Measurements from ENCODE around the gene GNB1.

Gene GNB1

DNA sequence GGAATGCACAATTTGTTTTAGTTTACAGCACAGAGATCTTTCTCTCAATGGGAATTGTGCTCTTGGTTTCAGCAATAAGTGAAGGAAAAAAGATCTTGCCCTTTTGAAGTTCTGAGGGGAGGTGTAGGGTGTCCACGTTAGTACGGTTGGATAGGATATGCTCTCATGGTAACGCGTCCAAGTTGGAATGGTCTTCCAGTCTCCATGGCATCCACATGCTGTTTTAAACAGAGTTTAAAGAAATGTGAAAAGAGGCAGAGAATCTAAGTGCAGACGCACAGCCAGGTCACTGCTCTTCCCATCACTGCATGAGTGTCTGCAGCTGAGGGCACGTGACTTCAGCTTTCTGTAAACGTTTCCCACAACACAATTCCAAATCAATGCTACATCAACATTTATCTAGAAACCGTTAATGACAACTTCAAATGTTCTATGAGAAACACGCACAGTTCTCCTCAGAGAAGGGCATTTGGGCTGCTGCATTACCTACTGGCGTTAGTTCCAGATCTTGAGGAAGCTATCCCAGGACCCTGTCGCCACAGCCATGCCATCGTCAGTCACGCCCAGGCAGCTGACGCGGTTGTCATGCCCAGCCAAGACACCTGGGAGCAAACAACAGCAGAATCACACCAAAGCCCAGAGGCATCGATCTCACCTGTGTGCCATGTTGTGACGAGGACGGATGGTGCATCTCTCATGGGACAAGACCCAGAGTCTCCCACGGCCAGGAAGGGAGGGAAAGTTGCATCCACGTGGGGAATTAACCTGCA lies 103.9 kb downstream of the GNB1 start:
- no peak for DNase-seq (ENCODE audit: low read depth in 1 of 2, low spot score in 1 of 2)

DNA sequence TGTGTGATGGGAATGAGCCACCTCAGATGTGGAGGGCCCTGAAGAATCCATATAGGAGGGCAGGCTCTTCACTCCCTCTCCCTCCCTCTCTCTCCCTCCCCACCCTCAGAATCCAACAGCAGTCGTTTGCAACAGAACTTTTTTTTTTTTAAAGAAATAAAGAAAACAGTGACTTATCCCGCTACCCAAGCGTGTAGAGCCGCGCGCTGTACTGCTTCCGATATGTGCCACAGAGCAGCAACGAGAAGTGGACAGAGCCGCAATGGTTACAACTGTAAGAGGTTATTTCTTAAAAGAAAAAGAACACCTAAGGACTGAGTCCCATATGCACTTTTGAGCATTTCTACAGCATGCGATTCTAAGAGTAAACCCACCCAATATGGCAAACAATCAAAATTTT lies 105.2 kb downstream of the GNB1 start:
- no peak for DNase-seq (ENCODE audit: low read depth in 1 of 2, low spot score in 1 of 2)

DNA sequence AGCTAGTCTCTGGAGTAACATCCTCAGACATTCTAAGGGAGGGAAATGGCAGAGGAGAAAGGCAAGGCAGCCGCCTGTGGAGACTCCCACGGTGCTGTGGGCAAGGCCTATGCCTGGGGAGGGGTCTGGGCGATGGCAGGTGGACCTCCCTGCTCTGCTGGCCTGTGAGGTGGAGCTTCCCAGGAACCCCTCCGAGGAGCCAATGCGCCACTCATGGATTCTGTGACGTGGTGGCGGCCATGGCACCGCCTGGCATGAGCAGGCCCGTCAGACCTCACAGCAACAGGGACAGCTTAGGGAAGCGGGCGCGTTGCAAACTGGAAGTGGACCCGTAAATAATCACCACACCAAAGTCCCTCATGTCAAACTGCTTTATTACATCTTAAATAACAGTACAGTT lies 106.0 kb downstream of the GNB1 start:
- DNase-seq (ENCODE audit: low read depth in 1 of 2, low spot score in 1 of 2) = no peak

DNA sequence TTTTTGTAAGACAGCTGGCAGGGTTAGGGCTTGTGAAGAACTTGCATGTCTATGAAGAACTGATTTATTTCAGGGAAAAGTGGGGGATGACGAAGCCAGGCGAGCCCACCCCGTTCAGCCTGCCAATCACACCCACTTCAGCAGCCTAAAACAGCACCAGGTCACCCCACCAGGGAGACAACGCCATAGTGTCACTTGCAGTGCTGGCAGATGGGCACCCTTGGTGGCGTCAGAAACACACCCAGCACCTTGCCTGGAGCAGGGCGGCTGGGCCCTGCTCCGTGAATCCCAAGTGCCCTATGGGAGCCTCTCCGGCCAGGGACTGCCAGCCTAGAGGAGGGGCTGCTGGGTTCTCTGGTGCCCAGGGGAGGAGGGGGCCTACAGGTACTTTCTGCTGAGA lies 107.6 kb downstream of the GNB1 start:
- no peak for DNase-seq (ENCODE audit: low read depth in 1 of 2, low spot score in 1 of 2)

GRCh38 chr1:1782399-1783221 lies 108.3 kb downstream of the GNB1 start:
- DNase-seq (ENCODE audit: low read depth in 1 of 2, low spot score in 1 of 2) = no peak

GRCh38 chr1:1781526-1781903 lies 109.4 kb downstream of the GNB1 start:
- no peak for DNase-seq (ENCODE audit: low read depth in 1 of 2, low spot score in 1 of 2)

GRCh38 chr1:1780598-1781525 lies 110.0 kb downstream of the GNB1 start:
- no peak for DNase-seq (ENCODE audit: low read depth in 1 of 2, low spot score in 1 of 2)

DNA sequence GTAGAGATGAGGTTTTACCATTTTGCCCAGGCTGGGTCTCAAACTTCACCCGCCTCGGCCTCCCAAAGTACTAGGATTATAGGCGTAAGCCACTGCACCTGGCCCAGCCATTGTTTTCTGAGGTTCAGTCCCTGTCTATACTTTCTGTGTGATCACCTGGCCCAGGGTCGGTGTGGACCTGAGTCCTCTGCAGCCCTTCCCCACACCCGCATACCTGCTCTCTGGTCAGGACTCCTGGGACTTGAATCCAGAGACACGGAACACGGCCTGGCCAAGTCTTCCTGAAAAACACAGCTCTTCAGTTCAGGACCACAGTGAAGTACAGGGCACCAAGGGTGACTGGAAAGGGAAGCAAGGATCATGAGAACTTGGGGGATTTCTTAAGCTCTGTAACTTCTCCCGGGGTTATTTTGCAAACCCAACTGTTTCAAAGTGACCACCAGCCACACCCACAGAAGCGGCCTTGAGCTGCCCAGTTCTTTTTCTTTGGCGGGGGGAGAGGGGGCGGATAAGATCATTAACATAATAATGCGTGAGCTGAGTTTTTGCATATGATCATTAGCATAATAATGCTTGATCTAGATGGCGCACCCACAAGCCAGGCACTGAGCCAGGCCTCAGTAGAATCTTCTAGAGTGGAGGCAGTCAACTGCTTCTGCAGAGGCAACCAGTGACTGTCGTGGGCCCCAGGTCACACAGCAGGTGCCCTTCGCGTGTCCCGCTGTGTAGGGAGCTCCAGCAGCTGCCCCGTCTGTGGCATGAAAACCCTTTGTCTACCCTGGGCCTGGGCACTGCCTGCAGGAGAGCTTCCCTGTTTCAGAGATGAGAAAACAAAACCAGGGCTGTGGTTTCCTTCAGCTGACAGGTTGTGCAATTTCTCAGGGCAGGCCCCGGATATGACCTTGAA lies 110.9 kb downstream of the GNB1 start:
- peak in 1 of 2 donors; percentile 28 for DNase-seq (ENCODE audit: low read depth in 1 of 2, low spot score in 1 of 2)

DNA sequence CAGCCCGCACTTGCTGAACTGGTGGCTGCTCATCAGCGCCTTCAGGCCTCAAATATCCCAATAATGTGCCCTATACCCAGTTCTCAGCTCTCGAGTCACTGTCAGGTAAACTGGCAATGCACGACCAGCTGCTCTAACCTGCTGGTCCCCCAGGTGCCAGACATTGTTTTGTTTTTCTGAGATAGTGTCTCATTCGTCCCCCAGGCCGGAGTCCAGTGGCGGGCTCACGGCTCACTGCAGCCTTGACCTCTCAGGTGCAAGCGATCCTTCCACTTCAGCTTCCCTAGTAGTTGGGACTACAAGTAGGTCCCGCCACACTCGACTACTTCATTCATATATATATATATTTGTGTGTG lies 111.6 kb downstream of the GNB1 start:
- no peak for DNase-seq (ENCODE audit: low read depth in 1 of 2, low spot score in 1 of 2)

- peak; percentile 54 to 68 for DNase-seq (ENCODE audit: low read depth in 1 of 2, low spot score in 1 of 2)
Measured at GRCh38 chr1:1778663-1779319, 112.1 kb downstream of the GNB1 start.

DNA sequence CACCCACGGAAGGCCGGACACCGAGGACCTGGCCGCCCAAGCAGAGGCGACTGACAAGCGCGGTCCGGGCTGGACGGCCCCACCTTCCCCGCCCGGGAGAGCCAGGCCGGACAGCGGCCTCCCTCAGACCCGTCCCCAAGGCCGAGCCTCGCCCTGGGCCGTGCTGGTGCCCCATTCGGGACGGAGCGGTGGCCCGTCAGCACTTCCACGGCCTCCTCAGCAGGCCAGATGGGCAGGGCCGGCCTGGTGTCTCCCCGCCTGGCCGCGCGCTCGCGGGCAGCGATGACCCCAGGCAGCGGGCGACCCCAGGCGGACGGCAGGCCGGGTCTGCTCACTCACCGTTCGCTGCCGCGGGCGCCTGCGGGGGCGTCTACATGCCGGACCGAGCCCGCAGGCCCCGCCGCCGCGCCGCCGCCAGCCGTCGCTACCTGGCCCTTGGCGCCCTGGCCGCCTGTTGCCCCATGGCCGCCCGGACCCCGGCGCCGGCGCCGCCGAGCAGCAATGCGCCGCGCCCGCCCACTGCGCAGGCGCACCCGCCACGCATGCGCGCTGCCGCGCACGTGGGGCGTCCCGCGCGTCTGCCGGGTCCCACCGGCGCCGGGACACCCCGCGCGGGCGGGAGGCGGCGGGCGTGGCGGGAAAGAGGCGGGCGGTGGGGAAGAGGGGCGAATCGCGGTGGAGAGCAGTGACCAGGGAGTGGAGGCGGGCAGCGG lies 112.8 kb downstream of the GNB1 start, which contains the start of gene NADK:
TSS of gene NADK (minus strand) at position 521 of the 713 bp plus-strand sequence. CDS start 13,064 bp downstream, outside the sequence.
- DNase-seq (ENCODE audit: low read depth in 1 of 2, low spot score in 1 of 2) = peak; percentile 66 to 73

DNA sequence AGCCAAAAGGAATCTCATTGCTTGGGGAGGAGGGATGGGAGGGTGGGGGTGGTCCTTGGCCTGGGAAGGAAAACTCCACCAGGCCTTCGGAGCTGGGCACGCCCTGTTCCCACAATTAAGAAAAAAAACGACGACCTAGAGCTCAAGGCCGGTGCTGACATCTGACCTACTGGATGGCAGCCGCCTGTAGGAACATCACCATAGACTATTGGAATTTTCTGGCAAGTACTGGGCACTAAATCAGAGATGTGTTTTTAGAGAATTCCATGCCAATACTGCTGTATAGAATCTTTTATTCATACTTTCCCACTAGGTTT lies 113.3 kb downstream of the GNB1 start:
- no peak for DNase-seq (ENCODE audit: low read depth in 1 of 2, low spot score in 1 of 2)

DNA sequence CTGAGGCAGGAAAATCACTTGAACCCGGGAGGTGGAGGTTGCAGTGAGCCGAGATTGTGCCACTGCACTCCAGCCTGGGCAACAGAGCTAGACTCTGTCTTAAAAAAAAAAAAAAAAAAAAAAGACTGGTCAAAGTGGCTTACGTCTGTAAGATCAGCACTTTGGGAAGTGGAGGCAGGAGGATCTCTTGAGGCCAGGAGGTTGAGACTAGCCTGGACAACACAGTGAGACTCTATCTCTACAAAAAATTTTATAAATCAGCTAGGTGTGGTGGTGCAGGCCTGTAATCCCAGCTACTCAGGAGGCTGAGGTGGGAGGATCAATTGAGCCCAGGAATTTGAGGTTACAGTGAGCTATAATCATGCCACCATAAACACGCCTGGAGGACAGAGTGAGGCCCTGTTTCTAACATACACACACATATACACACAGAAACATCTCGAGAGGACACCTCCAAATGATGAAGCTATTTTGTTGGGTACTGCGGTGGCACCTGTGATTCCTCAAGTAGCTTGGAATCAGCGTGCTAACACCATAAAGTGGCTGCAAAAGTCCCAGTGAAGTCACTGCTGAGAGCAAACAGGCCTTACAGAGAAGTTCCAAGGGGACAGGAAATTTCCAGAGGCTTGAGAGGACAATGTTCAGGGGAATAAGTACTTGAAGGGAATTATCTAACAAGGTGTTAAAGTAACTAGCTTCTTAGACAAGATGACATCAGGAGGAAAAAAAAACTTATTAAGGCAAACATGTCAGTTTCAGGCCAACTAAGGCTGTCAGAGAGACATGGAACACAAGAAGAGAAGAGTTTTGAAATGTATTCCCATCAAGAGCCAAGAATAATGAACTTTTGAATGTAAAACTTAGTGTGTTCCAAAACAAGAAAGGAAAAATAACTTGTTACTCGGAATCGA lies 114.0 kb downstream of the GNB1 start:
- no peak for DNase-seq (ENCODE audit: low read depth in 1 of 2, low spot score in 1 of 2)

GRCh38 chr1:1775327-1776226 lies 115.3 kb downstream of the GNB1 start:
- DNase-seq (ENCODE audit: low read depth in 1 of 2, low spot score in 1 of 2) = no peak

GRCh38 chr1:1773874-1774273 lies 117.0 kb downstream of the GNB1 start:
- DNase-seq (ENCODE audit: low read depth in 1 of 2, low spot score in 1 of 2) = no peak

- DNase-seq (ENCODE audit: low read depth in 1 of 2, low spot score in 1 of 2) = no peak
Measured at GRCh38 chr1:1771096-1771495, 119.8 kb downstream of the GNB1 start.

DNA sequence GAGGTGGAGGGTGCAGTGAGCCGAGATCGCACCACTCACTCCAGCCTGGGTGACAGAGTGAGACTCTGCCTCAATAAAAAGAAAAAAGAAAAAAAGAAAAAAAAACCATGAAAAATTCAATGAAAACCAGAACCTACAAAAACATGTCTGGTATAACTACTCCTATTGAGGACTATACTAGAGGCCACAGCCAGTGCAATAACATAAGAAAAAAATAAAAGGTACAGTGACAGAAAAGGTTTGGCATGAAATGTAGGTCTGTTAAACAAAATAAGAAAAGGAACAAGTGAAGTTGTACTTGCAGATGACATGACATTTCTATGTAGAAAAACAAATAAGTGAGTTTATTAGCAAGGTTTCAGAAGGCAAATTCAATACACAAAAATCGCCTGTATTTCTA lies 120.8 kb downstream of the GNB1 start:
- DNase-seq (ENCODE audit: low read depth in 1 of 2, low spot score in 1 of 2) = no peak

All from stimulated activated CD4-positive, alpha-beta T cell treated with anti-CD3 and anti-CD28 coated beads, Interleukin-15, amount 100 ng/mL, for 1 hour (primary cell).